HL-60 (cell line): ENCODE measurements around the gene TLR4.
A peak's percentile ranks its signal among the peaks of the same experiment; 100 is the strongest.

Source experiments
- DNase-seq, 2 experiments: peaks; one replicate each; pipeline ENCODE4 v3.0.0-alpha.2; 2010 to 2020; ENCODE audit warnings: low read depth in 1 of 2, low spot score in 1 of 2
- H3K27ac ChIP-seq: fragments of 250-450 bp; sonication (Bioruptor Pico); replicated peaks from 2 replicates; pipeline ENCODE4 v1.5.1; 2020; ENCODE audit warnings: mild to moderate bottlenecking, moderate library complexity
- H3K27me3 ChIP-seq: fragments of 250-450 bp; sonication (Bioruptor Pico); 2 replicates; pipeline ENCODE4 v1.5.1; 2021; ENCODE audit warnings: mild to moderate bottlenecking, moderate library complexity; ENCODE audit not compliant: insufficient read depth, poor library complexity, severe bottlenecking
- H3K4me3 ChIP-seq: replicated peaks from 2 replicates; pipeline ENCODE4 v1.5.1; 2011; ENCODE audit warnings: mild to moderate bottlenecking, control low read depth, low read length; ENCODE audit not compliant: insufficient read depth
- GABPA ChIP-seq: IDR thresholded peaks from 2 replicates; pipeline ENCODE4 v1.6.1; 2012; ENCODE audit warnings: low read depth
- POLR2AphosphoS5 ChIP-seq: IDR thresholded peaks from 2 replicates; pipeline ENCODE4 v1.6.1; 2012; ENCODE audit warnings: low read depth
- SPI1 ChIP-seq: IDR thresholded peaks from 2 replicates; pipeline ENCODE4 v1.6.1; 2012; ENCODE audit warnings: low read depth, mild to moderate bottlenecking, borderline replicate concordance
- TF ChIP-seq, protein P1 (sequence below): IDR thresholded peaks from 2 replicates; pipeline ENCODE4 v1.6.1; 2012; ENCODE audit warnings: low read depth; ENCODE audit not compliant: insufficient replicate concordance
- TF ChIP-seq, protein P2 (sequence below): IDR thresholded peaks from one replicate; pipeline ENCODE4 v1.5.1; 2011; ENCODE audit warnings: low read length, control low read depth, inconsistent platforms; ENCODE audit not compliant: insufficient read depth

Gene TLR4

DNA sequence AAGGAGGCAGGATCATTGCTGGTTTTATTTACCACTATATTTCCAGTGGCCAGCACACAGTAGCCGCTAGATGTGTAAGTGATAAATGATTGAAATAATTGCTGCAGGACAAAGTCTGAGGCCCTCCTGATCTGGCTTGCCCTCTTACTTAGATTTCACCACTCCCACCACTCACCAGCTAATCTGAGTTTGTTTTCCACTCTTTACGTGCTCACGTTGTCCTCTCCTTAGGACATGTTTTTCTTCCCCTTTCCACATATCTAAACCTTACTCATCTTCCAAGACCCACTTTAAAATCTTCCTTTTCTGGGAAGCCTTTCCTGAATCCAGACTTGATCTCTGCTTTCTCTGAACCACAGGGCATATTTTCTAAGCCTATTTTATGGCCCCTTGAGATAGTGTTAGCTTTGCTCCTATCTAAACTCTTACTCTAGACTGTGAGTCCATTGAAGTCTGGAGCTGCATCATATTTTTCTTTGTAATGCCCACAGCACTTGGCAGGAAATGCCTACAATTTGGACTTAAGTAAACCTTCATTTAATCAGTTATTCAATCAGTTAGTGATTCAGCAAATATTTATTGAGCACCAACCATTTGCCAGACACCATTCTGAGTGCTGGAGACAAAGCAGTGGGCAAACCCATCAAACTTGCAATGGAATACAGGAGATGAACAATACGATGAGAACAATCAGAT lies 2.4 kb downstream of the TLR4 start:
- DNase-seq, result no peak
- H3K27me3 ChIP-seq, result no peaks in the 10 kb centered on the region
- peak overlapping the region; percentile 20 for H3K27ac ChIP-seq
- peak overlapping the region; percentile 73 for H3K4me3 ChIP-seq
- TF ChIP-seq POLR2AphosphoS5, result no peak
- TF ChIP-seq, protein P1, sequence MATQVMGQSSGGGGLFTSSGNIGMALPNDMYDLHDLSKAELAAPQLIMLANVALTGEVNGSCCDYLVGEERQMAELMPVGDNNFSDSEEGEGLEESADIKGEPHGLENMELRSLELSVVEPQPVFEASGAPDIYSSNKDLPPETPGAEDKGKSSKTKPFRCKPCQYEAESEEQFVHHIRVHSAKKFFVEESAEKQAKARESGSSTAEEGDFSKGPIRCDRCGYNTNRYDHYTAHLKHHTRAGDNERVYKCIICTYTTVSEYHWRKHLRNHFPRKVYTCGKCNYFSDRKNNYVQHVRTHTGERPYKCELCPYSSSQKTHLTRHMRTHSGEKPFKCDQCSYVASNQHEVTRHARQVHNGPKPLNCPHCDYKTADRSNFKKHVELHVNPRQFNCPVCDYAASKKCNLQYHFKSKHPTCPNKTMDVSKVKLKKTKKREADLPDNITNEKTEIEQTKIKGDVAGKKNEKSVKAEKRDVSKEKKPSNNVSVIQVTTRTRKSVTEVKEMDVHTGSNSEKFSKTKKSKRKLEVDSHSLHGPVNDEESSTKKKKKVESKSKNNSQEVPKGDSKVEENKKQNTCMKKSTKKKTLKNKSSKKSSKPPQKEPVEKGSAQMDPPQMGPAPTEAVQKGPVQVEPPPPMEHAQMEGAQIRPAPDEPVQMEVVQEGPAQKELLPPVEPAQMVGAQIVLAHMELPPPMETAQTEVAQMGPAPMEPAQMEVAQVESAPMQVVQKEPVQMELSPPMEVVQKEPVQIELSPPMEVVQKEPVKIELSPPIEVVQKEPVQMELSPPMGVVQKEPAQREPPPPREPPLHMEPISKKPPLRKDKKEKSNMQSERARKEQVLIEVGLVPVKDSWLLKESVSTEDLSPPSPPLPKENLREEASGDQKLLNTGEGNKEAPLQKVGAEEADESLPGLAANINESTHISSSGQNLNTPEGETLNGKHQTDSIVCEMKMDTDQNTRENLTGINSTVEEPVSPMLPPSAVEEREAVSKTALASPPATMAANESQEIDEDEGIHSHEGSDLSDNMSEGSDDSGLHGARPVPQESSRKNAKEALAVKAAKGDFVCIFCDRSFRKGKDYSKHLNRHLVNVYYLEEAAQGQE, result no peak

DNA sequence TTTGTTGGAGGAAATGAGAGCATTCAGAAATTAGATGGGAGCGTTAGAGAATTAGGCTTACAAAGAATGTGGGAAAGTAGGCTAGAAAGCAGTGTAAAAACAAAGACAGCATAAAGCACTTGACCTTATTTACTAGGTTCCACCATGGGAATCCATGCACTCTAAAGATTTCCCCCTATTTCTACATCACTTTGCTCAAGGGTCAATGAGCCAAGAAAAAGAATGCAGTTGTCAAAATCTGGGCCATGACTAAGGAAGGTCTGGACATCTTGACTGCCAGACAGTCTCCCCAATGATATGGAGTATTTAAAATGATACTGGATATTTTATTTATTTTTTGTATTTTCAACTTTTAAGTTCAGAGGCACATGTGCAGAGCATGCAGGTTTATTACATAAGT lies 3.4 kb downstream of the TLR4 start:
- no peak overlapping the region for H3K27ac ChIP-seq
- H3K27me3 ChIP-seq, result no peaks in the 10 kb centered on the region
- DNase-seq, result no peak
- no peak for TF ChIP-seq SPI1
- TF ChIP-seq, protein P2, sequence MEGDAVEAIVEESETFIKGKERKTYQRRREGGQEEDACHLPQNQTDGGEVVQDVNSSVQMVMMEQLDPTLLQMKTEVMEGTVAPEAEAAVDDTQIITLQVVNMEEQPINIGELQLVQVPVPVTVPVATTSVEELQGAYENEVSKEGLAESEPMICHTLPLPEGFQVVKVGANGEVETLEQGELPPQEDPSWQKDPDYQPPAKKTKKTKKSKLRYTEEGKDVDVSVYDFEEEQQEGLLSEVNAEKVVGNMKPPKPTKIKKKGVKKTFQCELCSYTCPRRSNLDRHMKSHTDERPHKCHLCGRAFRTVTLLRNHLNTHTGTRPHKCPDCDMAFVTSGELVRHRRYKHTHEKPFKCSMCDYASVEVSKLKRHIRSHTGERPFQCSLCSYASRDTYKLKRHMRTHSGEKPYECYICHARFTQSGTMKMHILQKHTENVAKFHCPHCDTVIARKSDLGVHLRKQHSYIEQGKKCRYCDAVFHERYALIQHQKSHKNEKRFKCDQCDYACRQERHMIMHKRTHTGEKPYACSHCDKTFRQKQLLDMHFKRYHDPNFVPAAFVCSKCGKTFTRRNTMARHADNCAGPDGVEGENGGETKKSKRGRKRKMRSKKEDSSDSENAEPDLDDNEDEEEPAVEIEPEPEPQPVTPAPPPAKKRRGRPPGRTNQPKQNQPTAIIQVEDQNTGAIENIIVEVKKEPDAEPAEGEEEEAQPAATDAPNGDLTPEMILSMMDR, result no peak
- TF ChIP-seq, protein P1, result no peak
- no peak overlapping the region for H3K4me3 ChIP-seq

DNA sequence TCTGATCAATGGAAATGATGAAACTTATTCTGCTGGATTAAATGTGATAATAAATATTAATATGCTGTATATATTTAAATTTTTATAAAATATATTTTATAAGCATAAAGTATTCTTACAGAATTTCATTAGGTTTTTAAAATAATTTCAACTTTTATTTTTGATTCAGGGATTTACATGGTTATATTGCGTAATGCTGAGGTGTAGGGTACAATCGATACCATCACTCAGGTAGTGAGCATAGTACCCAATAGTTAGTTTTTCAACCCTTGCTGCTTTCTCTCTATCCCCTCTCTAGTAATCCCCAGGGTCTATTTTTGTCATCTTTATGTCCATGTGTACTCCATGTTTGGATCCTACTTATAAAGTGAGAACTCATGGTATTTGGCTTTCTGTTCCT lies 5.7 kb downstream of the TLR4 start:
- no peak for DNase-seq
- TF ChIP-seq SPI1 (no peak), POLR2AphosphoS5 (no peak)
- TF ChIP-seq, protein P2, result no peak
- H3K27me3 ChIP-seq, result no peaks in the 10 kb centered on the region
- no peak overlapping the region for H3K4me3 ChIP-seq
- H3K27ac ChIP-seq, result no peak overlapping the region

DNA sequence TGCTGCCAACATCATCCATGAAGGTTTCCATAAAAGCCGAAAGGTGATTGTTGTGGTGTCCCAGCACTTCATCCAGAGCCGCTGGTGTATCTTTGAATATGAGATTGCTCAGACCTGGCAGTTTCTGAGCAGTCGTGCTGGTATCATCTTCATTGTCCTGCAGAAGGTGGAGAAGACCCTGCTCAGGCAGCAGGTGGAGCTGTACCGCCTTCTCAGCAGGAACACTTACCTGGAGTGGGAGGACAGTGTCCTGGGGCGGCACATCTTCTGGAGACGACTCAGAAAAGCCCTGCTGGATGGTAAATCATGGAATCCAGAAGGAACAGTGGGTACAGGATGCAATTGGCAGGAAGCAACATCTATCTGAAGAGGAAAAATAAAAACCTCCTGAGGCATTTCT lies 10.1 kb downstream of the TLR4 start:
- TF ChIP-seq, protein P1, result no peak
- TF ChIP-seq SPI1 (no peak), GABPA (no peak), POLR2AphosphoS5 (no peak)
- TF ChIP-seq, protein P2, result no peak
- peak in 1 of 2 experiments; percentile 39 for DNase-seq
- H3K4me3 ChIP-seq, result no peak overlapping the region
- H3K27ac ChIP-seq, result no peak overlapping the region
- H3K27me3 ChIP-seq, result no peaks in the 10 kb centered on the region
